H1 (cell line): ENCODE results near the gene DDX51.

Experiments
- MAFK ChIP-seq: IDR thresholded peaks from 2 replicates; pipeline ENCODE4 v1.6.1; 2012; ENCODE audit warnings: low read depth, mild to moderate bottlenecking, improper control_type of control experiment, low read length
- RXRA ChIP-seq: IDR thresholded peaks from 2 replicates; pipeline ENCODE4 v1.6.1; 2011; ENCODE audit warnings: low read depth, mild to moderate bottlenecking, low read length, moderate library complexity; ENCODE audit not compliant: insufficient read depth
- SP2 ChIP-seq: IDR thresholded peaks from 2 replicates; pipeline ENCODE4 v1.6.1; 2012; ENCODE audit warnings: mild to moderate bottlenecking, low read length, inconsistent platforms
- ZNF274 ChIP-seq: IDR thresholded peaks from 2 replicates; pipeline ENCODE4 v1.7.0; 2012; ENCODE audit warnings: low read length, borderline replicate concordance; ENCODE audit errors: extremely low read depth

GRCh38 chr12:132174015-132174838 is 30.1 kb upstream of the DDX51 start:
- TF ChIP-seq SP2 (no peak), MAFK (no peak), ZNF274 (no peak), RXRA (no peak)
